HG03175 (cell line): ENCODE results near the gene BABAM2.

Experiments
- ATAC-seq: cut with Tn5 transposase; IDR thresholded peaks from one replicate; pipeline ENCODE4 v1.9.1; 2021; ENCODE audit warnings: mild to moderate bottlenecking, moderate library complexity; ENCODE audit not compliant: unreplicated experiment

BABAM2 gene

GRCh38 chr2:28294451-28294850 lies 403.9 kb downstream of the BABAM2 start:
- no peak for ATAC-seq

DNA sequence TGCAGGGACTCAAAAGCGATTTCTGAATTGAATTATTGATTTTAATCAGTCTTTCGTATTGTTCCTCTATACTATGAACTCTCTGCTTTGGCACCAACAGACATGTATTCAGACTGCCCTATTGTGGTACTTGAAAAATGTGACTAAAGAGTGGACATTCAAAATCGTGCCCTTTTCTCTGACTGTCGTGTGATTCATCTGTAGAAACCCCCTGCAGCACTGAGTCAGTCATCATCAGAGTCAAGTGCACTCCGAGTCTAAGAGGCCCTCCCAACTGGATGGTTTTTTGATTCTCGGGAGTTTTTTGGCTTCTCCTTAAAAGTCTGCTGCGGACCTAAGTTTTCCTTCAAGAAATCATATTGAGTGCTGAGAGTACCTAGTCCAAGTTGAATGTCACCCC lies 405.7 kb downstream of the BABAM2 start:
- no peak for ATAC-seq

- ATAC-seq: no peak
Observed at GRCh38 chr2:28296904-28297303, 406.4 kb downstream of the BABAM2 start.

DNA sequence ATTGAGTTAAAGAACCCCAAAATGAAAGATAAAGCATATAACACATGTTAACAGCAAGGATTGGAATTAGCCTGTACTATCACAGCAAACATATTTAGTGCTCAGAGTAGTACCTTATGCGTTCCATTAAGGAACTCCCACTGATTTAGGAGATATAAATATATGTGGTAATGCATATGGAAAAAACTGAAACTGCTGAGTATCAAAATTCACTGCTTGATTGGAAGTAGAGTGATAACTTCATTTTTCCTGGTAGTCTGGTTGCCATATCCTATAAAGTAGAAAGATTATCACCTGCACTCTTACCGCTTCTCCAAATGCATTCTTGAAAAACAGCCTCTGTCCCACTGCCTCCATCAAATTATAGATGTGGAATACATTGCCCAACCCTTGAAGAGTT lies 407.0 kb downstream of the BABAM2 start:
- no peak for ATAC-seq

DNA sequence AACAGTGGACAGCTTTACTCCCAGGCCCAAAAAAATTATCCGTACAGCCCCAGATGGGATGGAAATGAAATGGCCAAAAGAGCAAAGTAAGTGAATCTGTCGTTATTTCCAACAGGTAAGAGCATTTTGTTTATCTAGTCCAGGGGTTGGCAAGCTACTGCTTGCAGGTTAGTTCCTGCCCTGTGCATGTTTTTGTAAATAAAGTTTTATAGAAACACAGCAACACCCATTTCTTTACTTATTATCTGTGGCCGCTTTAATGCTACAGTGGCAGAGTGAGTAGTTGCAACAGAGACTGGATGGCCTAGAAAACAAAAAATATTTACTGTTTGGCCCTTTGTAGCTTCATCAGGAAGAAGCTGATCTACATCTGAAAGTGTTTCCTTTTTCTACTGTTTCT lies 407.9 kb downstream of the BABAM2 start:
- ATAC-seq: no peak

DNA sequence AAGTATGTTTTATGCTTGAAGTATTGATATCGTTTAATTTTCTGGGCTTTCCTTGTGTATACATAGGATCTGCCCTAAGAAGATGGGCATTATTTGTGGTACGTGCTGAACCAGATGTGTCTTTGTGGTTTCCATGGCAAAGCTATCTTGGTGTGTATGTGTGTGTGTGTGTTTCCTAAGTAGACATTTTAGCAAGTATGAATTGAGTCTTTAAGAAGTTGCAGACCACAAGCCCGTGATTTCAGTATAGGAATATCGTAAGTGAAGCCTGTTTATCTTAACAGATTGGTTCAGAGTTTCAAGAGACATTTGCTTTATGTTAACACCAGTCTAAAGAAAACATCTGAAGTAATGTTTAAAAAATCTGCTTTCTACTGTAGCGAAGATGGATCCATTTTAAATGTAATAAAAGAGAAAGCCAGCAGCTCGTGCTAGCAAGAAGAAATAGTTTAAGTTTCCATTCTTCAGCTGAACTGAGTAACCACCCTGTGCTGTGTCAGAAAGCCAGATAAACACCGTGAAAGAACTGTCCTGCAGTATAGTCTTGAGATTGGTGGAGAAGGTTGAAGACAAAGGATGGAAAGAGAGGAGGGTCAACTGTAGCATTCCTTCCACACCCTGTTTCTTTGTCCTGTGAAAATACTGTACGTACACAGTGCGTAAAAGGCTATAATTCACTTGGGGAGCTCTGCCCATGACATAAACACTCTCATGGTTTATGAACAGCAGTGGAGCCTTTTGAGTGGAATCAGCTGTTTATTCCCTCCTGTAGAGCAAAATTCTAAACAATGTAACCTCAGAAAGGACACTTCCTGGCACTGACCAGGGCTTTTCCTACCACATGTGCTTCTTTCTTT lies 410.2 kb downstream of the BABAM2 start:
- ATAC-seq: no peak

GRCh38 chr2:28305202-28305601 lies 414.7 kb downstream of the BABAM2 start:
- no peak for ATAC-seq

GRCh38 chr2:28310107-28310506 lies 419.6 kb downstream of the BABAM2 start:
- ATAC-seq: no peak

GRCh38 chr2:28311660-28312249 lies 421.2 kb downstream of the BABAM2 start:
- ATAC-seq: no peak

GRCh38 chr2:28312307-28313219 lies 422.0 kb downstream of the BABAM2 start:
- no peak for ATAC-seq

GRCh38 chr2:28313220-28313784 lies 422.8 kb downstream of the BABAM2 start:
- no peak for ATAC-seq

DNA sequence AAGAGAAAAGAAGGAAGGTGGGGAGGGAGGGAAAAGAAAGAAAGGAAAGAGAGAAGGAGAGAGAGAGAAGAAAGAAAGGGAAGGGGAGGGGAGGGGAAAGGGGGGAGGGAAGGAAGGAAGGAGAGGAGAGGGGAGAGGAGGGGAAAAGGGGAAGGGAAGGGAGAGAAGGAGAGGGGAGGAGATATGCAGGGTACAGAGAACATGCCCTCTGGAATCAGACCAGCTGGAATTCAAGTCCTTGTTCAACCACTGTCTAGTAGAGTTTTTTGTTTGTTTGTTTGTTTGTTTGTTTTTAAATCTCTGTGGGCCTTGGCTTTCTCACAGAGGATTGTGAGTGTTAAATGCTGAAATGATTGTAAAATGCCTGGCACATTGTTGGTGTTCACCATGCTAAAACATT lies 424.4 kb downstream of the BABAM2 start:
- ATAC-seq: no peak

DNA sequence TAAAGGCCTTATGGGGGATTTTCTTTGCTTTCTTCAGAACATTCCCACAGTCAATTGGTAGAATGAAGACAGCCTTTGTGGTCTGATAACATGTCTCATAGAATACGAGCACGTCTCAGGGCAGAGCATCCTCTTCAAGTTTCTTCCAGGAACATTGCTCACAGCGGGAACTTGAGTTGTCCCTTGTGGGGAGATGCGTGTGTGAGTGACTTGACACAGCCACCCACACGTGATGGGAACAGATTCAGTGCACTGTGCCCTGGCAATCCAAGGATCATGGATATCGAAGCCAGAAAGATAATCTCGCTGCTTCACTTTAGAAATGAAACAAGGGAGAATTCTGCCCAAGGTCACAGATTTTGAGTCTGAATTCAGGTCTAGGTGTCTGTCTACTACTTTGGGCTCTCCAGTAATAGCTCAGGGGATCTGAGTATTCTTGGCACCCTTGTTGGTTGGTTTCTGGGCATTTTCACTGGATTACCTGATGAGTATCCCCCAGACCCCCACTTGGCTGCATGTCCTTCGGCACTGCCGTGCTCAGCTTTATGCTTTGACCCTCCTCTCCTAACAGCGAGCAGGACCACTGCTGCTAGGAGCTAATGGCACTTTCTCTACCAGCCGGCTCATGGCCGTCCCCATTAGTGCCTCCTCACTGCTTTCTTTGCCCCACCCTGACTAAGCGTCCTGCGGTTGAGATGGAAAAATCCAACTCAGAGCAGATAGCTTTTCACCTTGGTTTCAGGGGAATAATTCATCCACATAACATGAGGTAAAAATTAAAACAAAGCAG lies 426.2 kb downstream of the BABAM2 start:
- ATAC-seq: no peak

- ATAC-seq: no peak
Observed at GRCh38 chr2:28317390-28317789, 426.9 kb downstream of the BABAM2 start.

GRCh38 chr2:28318023-28318422 lies 427.5 kb downstream of the BABAM2 start:
- no peak for ATAC-seq

DNA sequence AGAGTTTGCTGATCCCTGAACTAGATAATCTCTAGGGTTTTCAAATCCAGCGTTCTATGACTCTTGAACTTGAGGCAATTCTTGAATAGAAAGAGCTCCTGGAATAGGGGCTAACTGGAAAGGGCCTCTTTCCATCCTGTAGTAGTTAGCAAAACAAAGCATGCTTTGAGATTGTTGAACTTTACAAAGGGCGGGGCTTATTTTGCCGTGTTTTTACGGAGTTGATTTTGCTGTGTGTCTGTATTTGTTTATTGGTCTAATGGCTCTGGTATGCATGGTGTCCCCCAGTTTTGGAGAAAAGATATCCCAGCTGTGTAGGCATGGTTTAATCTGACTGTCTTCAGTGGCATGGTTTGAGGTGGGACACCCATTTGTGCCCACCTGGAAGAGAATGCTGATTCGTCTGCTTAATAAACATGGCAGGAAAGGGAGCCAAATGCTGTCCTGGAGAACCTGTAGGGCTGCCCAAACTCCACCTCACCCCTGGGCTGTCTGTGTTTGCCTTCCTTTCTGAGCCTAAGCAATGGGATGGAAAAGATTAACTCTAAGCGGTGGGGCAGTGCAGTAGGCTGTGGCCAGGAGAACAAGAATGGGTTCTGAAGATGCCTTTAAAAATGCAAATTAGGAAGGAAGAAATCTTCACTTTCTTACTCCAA lies 428.1 kb downstream of the BABAM2 start:
- no peak for ATAC-seq

DNA sequence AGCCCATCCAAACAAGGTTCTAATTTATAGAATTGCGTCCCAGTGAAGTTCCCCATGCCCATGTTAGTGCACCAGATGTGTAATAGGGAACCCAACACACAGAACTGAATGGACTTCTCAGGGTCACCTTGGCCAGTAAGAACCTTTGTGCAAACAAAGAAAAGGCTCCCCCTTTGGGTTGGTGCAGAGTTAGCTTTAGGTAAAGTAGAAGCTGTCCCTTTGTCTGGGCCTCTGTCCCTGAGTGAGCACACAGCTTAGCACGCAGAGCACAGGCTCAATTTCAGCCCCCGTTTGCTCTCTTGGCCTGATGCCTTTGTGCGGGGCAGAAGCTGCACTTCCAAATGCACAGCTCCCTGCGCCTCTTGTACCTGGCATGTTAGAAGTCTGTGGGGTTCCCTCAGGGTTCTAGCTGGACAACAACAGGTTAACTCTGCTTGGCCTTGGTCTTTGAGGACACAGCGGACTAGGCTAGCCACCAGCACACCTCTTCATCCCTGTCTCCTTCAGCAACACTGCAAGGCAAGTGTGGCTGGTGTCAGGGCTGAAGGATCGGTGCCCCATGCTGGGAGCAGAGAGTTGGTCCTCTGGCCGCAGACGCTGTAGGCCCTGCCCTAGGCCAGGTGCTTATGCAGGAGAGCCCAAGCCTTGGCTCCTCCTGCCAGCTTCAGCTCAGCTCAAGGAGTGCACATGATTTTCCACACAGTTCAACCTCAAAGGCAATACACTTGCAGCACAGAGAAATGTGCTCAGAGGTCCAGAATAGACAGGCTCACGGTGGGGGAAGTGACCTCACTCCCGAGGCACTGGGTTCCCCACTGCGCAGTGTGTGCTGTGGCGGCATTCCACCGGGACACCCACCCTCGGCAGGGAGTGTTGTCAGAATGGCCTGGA lies 428.8 kb downstream of the BABAM2 start:
- ATAC-seq: no peak

DNA sequence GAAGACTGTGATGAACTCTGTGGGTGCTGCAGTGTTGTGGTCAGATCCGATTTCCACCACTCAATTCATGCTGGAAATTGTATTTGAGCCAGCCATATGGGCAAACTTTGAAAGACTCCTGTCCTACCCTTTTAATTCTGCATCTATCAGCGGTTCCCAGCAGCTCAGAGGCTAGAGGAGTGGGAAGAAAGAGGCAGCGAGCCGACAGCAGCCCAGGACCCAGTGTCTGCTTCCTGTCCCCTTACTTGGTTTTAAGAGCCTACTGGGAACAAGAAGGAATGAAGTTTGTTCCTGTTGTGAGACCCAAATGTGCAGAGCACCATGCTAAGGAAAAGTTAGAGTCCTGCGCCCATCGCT lies 429.5 kb downstream of the BABAM2 start:
- ATAC-seq: no peak

DNA sequence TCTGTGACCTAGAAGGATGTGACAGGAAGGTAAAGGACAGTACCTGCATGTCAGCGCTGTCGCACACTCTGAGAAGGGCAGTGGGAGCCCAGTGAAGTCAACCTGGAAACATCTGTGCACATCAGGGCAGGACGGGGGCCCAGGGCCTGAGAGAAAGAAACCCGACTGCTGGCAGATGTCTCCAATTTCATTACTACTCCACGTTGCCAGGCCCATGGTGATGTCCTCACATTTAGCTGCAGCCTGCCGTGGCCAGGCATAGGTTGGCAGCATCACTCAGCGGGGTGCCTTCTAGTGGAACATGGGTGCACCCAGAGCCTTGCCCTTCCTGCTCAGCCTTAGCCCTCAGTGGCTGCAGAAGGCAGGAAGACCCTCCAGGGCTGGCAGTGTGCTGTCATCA lies 429.8 kb downstream of the BABAM2 start:
- no peak for ATAC-seq
